Endothelial cell of umbilical vein (primary cell): ENCODE results near the gene CHRM4. TPM values are rescaled to one million over a fixed set of nuclear protein-coding genes. Genes with fewer than 3 reads are reported as not detected.

Source experiments
- BruUV-seq: library from RNA; stranded (reverse); fragments of 400-500 nt; replicated peaks from 2 replicates; lab custom pipeline; 2021; lab: Mats Ljungman, UMichigan
- CTCF ChIA-PET: fragments of 300-600, 350-600 bp; sonication (Branson Sonifier 250); formaldehyde crosslinking; loops from one replicate; lab custom pipeline; 2021; ENCODE audit warnings: antibody characterized with exemption, inconsistent platforms; lab: Charles Lee
- POLR2A ChIA-PET: fragments of 300-600, 350-600 bp; sonication (Branson Sonifier 250); formaldehyde crosslinking; loops from one replicate; lab custom pipeline; 2021; ENCODE audit warnings: antibody characterized with exemption, inconsistent platforms; lab: Charles Lee
- DNase-seq: peaks from one replicate; pipeline ENCODE4 v3.0.0-alpha.2; 2011; ENCODE audit warnings: low read depth, low spot score
- FAIRE-seq: peaks from 2 replicates; lab custom pipeline; 2011; peaks lifted over from hg19 to GRCh38; lab: Jason Lieb, UNC
- H2AFZ ChIP-seq: 2 replicates; pipeline ENCODE4 v1.6.0; 2012; ENCODE audit warnings: low read depth, low read length, control low read depth, inconsistent platforms
- H3K27ac ChIP-seq: 2 replicates; pipeline ENCODE4 v1.5.1; 2011; ENCODE audit warnings: low read depth, mild to moderate bottlenecking, control low read depth, low read length, moderate library complexity; ENCODE audit not compliant: insufficient read depth
- H3K27me3 ChIP-seq, 2 experiments: 2 replicates each; pipeline versions ENCODE4 v1.6.0 to v1.6.1; 2011; ENCODE audit warnings: low read length in 2 of 2, mixed read lengths in 1 of 2; ENCODE audit not compliant: control insufficient read depth in 2 of 2, insufficient read depth in 2 of 2
- H3K36me3 ChIP-seq, 2 experiments: 2 replicates in 1 of 2; 3 replicates in 1 of 2; pipeline ENCODE4 v1.5.1; 2011; ENCODE audit warnings: low read length in 2 of 2, mild to moderate bottlenecking in 1 of 2, moderate library complexity in 1 of 2; ENCODE audit not compliant: control insufficient read depth in 2 of 2, insufficient read depth in 2 of 2; ENCODE audit errors: extremely low read depth in 1 of 2
- H3K4me1 ChIP-seq: 3 replicates; pipeline ENCODE4 v1.5.1; 2011; ENCODE audit warnings: mild to moderate bottlenecking, low read length; ENCODE audit not compliant: control insufficient read depth, insufficient read depth; ENCODE audit errors: extremely low read depth
- H3K4me2 ChIP-seq: 2 replicates; pipeline ENCODE4 v1.6.1; 2011; ENCODE audit warnings: low read length, control low read depth, mixed read lengths; ENCODE audit not compliant: insufficient read depth
- H3K4me3 ChIP-seq, 3 experiments: fragments of 200-600 bp in 1 of 3; sonication (generic), shearing (Covaris generic) in 1 of 3; replicated peaks in 1 of 3; 2 replicates each; pipeline ENCODE4 v1.5.1; 2011 to 2016; ENCODE audit warnings: control low read depth in 3 of 3, low read length in 3 of 3, mild to moderate bottlenecking in 2 of 3, inconsistent platforms in 1 of 3, low read depth in 1 of 3, moderate library complexity in 1 of 3; ENCODE audit not compliant: insufficient read depth in 1 of 3
- H3K79me2 ChIP-seq: 2 replicates; pipeline ENCODE4 v1.6.0; 2012; ENCODE audit warnings: low read length, inconsistent platforms; ENCODE audit not compliant: control insufficient read depth, insufficient read depth
- H3K9ac ChIP-seq: replicated peaks from 2 replicates; pipeline ENCODE3; 2011; ENCODE audit warnings: low read length, control low read depth; ENCODE audit not compliant: insufficient read depth; ENCODE audit errors: extremely low read depth
- H3K9me1 ChIP-seq: replicated peaks from 3 replicates; pipeline ENCODE4 v1.6.0; 2011; ENCODE audit warnings: mild to moderate bottlenecking, low read length; ENCODE audit not compliant: control insufficient read depth, insufficient read depth; ENCODE audit errors: extremely low read depth
- H3K9me3 ChIP-seq: replicated peaks from 2 replicates; pipeline ENCODE4 v1.5.1; 2012; ENCODE audit warnings: low read length, inconsistent platforms; ENCODE audit not compliant: control insufficient read depth, insufficient read depth
- H4K20me1 ChIP-seq: replicated peaks from 2 replicates; pipeline ENCODE3; 2011; ENCODE audit warnings: mild to moderate bottlenecking, low read length; ENCODE audit not compliant: control insufficient read depth, insufficient read depth; ENCODE audit errors: extremely low read depth
- CTCF ChIP-seq, 2 donors: IDR thresholded peaks; 1 replicate in 1 of 2; 2 replicates in 1 of 2; pipeline ENCODE4 v1.5.1; 2011; ENCODE audit warnings: low read length in 2 of 2, mild to moderate bottlenecking in 2 of 2, moderate library complexity in 2 of 2, control low read depth in 1 of 2, inconsistent platforms in 1 of 2, low read depth in 1 of 2; ENCODE audit not compliant: insufficient read depth in 1 of 2; ENCODE audit errors: extremely low read depth in 1 of 2
- EZH2 ChIP-seq: IDR thresholded peaks from 2 replicates; pipeline ENCODE4 v1.6.1; 2012; ENCODE audit warnings: borderline replicate concordance, low read depth, mild to moderate bottlenecking, moderate library complexity, low read length, inconsistent platforms; ENCODE audit not compliant: severe bottlenecking
- FOS ChIP-seq: IDR thresholded peaks from 2 replicates; pipeline ENCODE4 v1.6.1; 2011; ENCODE audit warnings: mild to moderate bottlenecking, low read length, moderate library complexity, borderline replicate concordance; ENCODE audit not compliant: insufficient read depth
- GATA2 ChIP-seq: IDR thresholded peaks from 2 replicates; pipeline ENCODE4 v1.7.0; 2011; ENCODE audit warnings: low read depth, mild to moderate bottlenecking, moderate library complexity, mixed read lengths, low read length; ENCODE audit not compliant: insufficient read length, insufficient read depth
- JUN ChIP-seq: IDR thresholded peaks from 2 replicates; pipeline ENCODE4 v1.6.1; 2011; ENCODE audit warnings: borderline replicate concordance, low read depth; ENCODE audit not compliant: insufficient read length, insufficient read depth
- MYC ChIP-seq: IDR thresholded peaks from one replicate; pipeline ENCODE4 v1.6.1; 2011; ENCODE audit warnings: mild to moderate bottlenecking, low read depth, low read length
- POLR2A ChIP-seq: IDR thresholded peaks from 2 replicates; pipeline ENCODE4 v1.6.1; 2012; ENCODE audit warnings: low read depth, mild to moderate bottlenecking, control low read depth, low read length
- POLR2AphosphoS5 ChIP-seq: IDR thresholded peaks from 2 replicates; pipeline ENCODE4 v1.6.1; 2012; ENCODE audit warnings: low read depth, mild to moderate bottlenecking, control low read depth, low read length, moderate library complexity; ENCODE audit not compliant: insufficient read depth
- dilution Hi-C: fragments of 300-500 bp; cut with MboI; formaldehyde crosslinking; loops from one replicate; pipeline ENCODE4 v1.15.0; 2019; ENCODE audit warnings: low sequenced_read_pairs; ENCODE audit not compliant: extremely low pct_ligation_motif_present
- intact Hi-C: fragments of 100-400 bp; cut with micrococcal nuclease; formaldehyde crosslinking; loops from one replicate; pipeline ENCODE4 v1.10.0; 2022
- polyA plus RNA-seq, 4 experiments: library from polyadenylated mRNA; depleted of rRNA in 3 of 4; stranded (reverse) in 3 of 4; unstranded in 1 of 4; fragments of >200 nt; gene quantifications; 2 replicates each; pipeline versions ENCODE4 v1.2.1 to v1.2.3, GENCODE V29; 2011 to 2012; ENCODE audit warnings: missing spikeins in 1 of 4
- total RNA-seq: library from RNA; stranded (reverse); gene quantifications from 2 replicates; pipeline ENCODE4 v1.2.3, GENCODE V29; 2021
- TF ChIP-seq, protein P1 (sequence below): IDR thresholded peaks from 2 replicates; pipeline ENCODE4 v1.6.1; 2011; ENCODE audit not compliant: insufficient read depth, insufficient read length

Gene CHRM4
- total and polyA plus RNA-seq, 2 donors (not counting 3 experiments of a cell fraction or from before 2014, with no cell fraction given), result 0.04 to 0.22 TPM

DNA sequence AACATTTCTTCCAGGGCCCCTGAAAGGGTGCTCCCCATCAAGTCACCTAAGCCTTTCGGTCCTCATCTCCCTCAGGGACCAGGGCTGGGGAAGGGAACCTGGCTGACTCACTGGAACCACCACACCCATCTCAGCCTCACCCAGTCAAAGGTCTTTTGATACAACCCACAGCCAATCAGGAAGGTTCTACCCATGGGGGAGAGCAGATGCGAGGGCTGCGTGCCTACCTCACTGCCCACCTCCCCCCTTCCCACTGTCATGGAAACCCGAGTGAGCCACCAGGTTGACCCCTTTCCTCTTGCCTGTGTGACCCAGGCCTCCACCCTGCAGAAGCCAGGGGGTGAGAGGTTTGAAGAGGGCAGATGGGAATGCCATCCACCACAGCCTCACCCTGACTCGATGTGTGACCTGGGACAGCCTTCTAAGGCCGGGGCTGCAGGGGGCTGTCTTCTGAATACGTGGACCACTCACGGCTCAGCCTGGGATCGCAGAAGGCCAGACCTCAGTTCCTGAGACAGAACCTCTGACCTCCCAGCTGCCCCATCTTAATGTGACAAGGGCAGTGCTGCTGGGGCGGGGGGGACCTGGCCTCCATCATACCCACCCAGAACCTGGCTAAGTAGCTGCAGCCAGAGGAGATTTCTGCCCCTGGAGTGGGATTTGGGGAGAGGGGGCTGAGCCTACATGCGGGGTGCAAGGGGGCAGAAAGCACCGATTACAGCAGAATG is 7.4 kb downstream of the CHRM4 start:
- DNase-seq, result no peak
- Histone ChIP-seq H4K20me1 (no peaks in the 10 kb centered on the region), H3K36me3 (no peaks in the 10 kb centered on the region), H3K9me3 (no peaks in the 10 kb centered on the region), H3K27ac (no peak overlapping the region), H2AFZ (no peak overlapping the region), H3K79me2 (no peaks in the 10 kb centered on the region), H3K27me3 (peaks cover 13 to 18% of the 10 kb centered on the region in 2 experiments), H3K4me2 (no peak overlapping the region), H3K9me1 (no peaks in the 10 kb centered on the region), H3K4me1 (peaks cover 11% of the 10 kb centered on the region), H3K9ac (no peak overlapping the region), H3K4me3 (no peak overlapping the region)
- CTCF ChIA-PET, result interaction anchor here (1.1 to 1.6 kb wide), 7 partner anchors 8 to 154 kb away, joined by 3 to 27 read pairs (median 5); partner anchors contain the start of gene CHRM4
- BruUV-seq, result no TSS peak
- no peak for FAIRE-seq
- intact Hi-C loops, result no loop called here
- TF ChIP-seq JUN (no peak), POLR2A (no peak), FOS (no peak), MYC (no peak), POLR2AphosphoS5 (no peak), GATA2 (no peak), EZH2 (no peak), CTCF (IDR thresholded peaks at IDR 0.05; ENCODE audit: extremely low read depth in 1 of 2, insufficient read depth in 1 of 2, low read depth in 1 of 2, low read length in 2 of 2) (no peak)
- TF ChIP-seq, protein P1, sequence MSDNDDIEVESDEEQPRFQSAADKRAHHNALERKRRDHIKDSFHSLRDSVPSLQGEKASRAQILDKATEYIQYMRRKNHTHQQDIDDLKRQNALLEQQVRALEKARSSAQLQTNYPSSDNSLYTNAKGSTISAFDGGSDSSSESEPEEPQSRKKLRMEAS, result no peak
- dilution Hi-C loops, result no loop called here
- POLR2A ChIA-PET, result no interaction called here
